HG03432 (cell line): Measurements from ENCODE around the gene MET.
"Not testable (repeated sequence)": the region's sequence is repeated elsewhere in the genome, so short reads cannot be mapped to it uniquely, and the experiment has no call there.

ENCODE experiments used
- ATAC-seq: cut with Tn5 transposase; IDR thresholded peaks from one replicate; pipeline ENCODE4 v1.9.1; 2021; ENCODE audit warnings: mild to moderate bottlenecking, moderate library complexity; ENCODE audit not compliant: unreplicated experiment

MET gene

GRCh38 chr7:116802746-116803152 is 130.8 kb downstream of the MET start:
- ATAC-seq = peak; percentile 81

- no peak for ATAC-seq
These were observed 132.5 kb downstream of the MET start for GRCh38 chr7:116804471-116804870.

GRCh38 chr7:116805100-116805544 is 133.1 kb downstream of the MET start:
- no peak for ATAC-seq

GRCh38 chr7:116806046-116806944 is 134.3 kb downstream of the MET start:
- ATAC-seq = no peak

- no peak for ATAC-seq
These were observed 135.1 kb downstream of the MET start for GRCh38 chr7:116807011-116807560.

GRCh38 chr7:116809636-116810266 is 137.8 kb downstream of the MET start:
- peak; percentile 70 for ATAC-seq

- ATAC-seq = no peak
These were observed 138.5 kb downstream of the MET start for GRCh38 chr7:116810267-116811116.

GRCh38 chr7:116811768-116812167 is 139.8 kb downstream of the MET start:
- ATAC-seq = no peak

GRCh38 chr7:116812860-116813259 is 140.9 kb downstream of the MET start:
- no peak for ATAC-seq

- ATAC-seq = not testable (repeated sequence)
These were observed 141.4 kb downstream of the MET start for GRCh38 chr7:116813371-116813770.

- ATAC-seq = no peak
These were observed 143.0 kb downstream of the MET start for GRCh38 chr7:116815041-116815440.

GRCh38 chr7:116820149-116820548 is 148.2 kb downstream of the MET start:
- no peak for ATAC-seq

- ATAC-seq = not testable (repeated sequence)
These were observed 149.7 kb downstream of the MET start for GRCh38 chr7:116821647-116822046.

GRCh38 chr7:116824449-116824848 is 152.5 kb downstream of the MET start:
- no peak for ATAC-seq

GRCh38 chr7:116828281-116828680 is 156.3 kb downstream of the MET start:
- no peak for ATAC-seq

- ATAC-seq = no peak
These were observed 157.0 kb downstream of the MET start for GRCh38 chr7:116829041-116829440.

GRCh38 chr7:116829493-116829892 is 157.5 kb downstream of the MET start:
- no peak for ATAC-seq

GRCh38 chr7:116832692-116833091 is 160.7 kb downstream of the MET start:
- ATAC-seq = no peak

- no peak for ATAC-seq
These were observed 163.0 kb downstream of the MET start for GRCh38 chr7:116834815-116835504.

GRCh38 chr7:116836048-116836447 is 164.1 kb downstream of the MET start:
- ATAC-seq = no peak
